Neural progenitor cell (in vitro differentiated cells): ENCODE data around the gene MOSPD2.

Experiments used
- EZH2phosphoT487 ChIP-seq: fragments of 200-600 bp; sonication (generic); IDR thresholded peaks from 2 replicates; pipeline ENCODE4 v1.6.1; 2017; ENCODE audit warnings: antibody characterized with exemption
- TF ChIP-seq, protein P1 (sequence below): fragments of 200-600 bp; sonication (generic); IDR thresholded peaks from 2 replicates; pipeline ENCODE4 v1.5.1; 2017; ENCODE audit warnings: antibody characterized with exemption, mild to moderate bottlenecking

DNA sequence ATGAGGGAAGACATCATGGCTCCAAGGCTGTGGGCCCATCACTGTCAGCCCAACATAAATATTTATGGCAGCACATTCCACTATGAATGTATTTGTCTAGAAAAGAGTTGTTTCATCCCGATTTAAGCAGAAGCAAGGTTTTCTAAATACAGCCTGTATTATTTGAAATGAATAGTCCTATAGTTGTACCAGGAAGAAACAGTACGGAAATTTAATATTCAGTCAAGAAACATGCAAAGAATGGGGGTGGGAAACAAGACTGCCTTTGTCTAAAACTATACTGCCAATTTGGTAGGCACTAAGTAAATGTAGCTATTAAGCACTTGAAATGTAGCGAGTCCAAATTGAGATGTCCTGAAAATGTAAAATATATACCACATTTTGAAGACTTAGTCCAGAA, 69.1 kb downstream of the MOSPD2 start:
- TF ChIP-seq, protein P1, sequence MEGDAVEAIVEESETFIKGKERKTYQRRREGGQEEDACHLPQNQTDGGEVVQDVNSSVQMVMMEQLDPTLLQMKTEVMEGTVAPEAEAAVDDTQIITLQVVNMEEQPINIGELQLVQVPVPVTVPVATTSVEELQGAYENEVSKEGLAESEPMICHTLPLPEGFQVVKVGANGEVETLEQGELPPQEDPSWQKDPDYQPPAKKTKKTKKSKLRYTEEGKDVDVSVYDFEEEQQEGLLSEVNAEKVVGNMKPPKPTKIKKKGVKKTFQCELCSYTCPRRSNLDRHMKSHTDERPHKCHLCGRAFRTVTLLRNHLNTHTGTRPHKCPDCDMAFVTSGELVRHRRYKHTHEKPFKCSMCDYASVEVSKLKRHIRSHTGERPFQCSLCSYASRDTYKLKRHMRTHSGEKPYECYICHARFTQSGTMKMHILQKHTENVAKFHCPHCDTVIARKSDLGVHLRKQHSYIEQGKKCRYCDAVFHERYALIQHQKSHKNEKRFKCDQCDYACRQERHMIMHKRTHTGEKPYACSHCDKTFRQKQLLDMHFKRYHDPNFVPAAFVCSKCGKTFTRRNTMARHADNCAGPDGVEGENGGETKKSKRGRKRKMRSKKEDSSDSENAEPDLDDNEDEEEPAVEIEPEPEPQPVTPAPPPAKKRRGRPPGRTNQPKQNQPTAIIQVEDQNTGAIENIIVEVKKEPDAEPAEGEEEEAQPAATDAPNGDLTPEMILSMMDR, result no peak
- no peak for TF ChIP-seq EZH2phosphoT487
